ENCODE data around the gene PILRA.
"Not testable (repeated sequence)": the region's sequence is repeated elsewhere in the genome, so short reads cannot be mapped to it uniquely, and the experiment has no call there.

PILRA gene

GRCh38 chr7:100446040-100446439 lies 72.8 kb downstream of the PILRA start:
- DNase-seq (ENCODE audit: low read depth, low spot score): no peak
- no peak overlapping the region for H3K27ac ChIP-seq

GRCh38 chr7:100447363-100447762 lies 74.1 kb downstream of the PILRA start:
- H3K27ac ChIP-seq; DNase-seq (ENCODE audit: low read depth, low spot score): not testable (repeated sequence)

- no peak overlapping the region for H3K27ac ChIP-seq
- no peak for DNase-seq (ENCODE audit: low read depth, low spot score)
Measured at GRCh38 chr7:100449190-100449795, 76.0 kb downstream of the PILRA start.
